Rectal smooth muscle tissue (tissue), 1 donor: Measurements from ENCODE around the gene HEATR9.

ENCODE experiments used
- H3K27ac ChIP-seq: one replicate; pipeline ENCODE4 v1.7.0; 2013; ENCODE audit warnings: low read depth, low read length, inconsistent platforms
- H3K27me3 ChIP-seq: one replicate; pipeline ENCODE4 v1.7.0; 2013; ENCODE audit warnings: low read length; ENCODE audit not compliant: control insufficient read depth, insufficient read depth
- H3K36me3 ChIP-seq: one replicate; pipeline ENCODE4 v1.7.0; 2013; ENCODE audit warnings: low read length; ENCODE audit not compliant: control insufficient read depth, insufficient read depth
- H3K4me1 ChIP-seq: one replicate; pipeline ENCODE4 v1.7.0; 2013; ENCODE audit warnings: low read length; ENCODE audit not compliant: control insufficient read depth, insufficient read depth
- H3K4me3 ChIP-seq: one replicate; pipeline ENCODE4 v1.7.0; 2013; ENCODE audit warnings: low read length
- H3K9ac ChIP-seq: one replicate; pipeline ENCODE4 v1.7.0; 2013; ENCODE audit warnings: low read length

The HEATR9 gene

DNA sequence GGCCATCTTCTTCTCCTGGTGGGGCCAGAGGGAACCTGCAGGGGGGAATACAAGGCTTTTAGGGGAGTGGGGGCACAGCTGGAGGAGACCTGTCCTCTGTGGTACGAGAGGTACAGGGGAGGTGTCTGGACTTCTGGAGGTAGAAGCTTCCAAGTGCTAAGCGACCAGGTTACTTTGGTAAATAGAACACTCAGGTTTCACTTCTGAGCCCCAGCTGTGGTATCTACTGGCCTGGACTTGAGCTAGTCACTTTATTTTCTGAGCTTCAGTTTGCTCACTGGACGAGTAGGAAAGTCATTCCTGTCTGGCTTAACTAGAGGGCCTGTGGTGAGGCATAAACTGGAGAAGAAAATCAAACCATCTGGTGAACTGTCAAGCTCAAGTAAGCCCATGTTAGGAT is at the start of gene HEATR9:
Gene HEATR9 (minus strand): TSS at position 155 of the 400 bp plus-strand sequence. CDS start 149 bp downstream, at position 6.
- H3K27me3 ChIP-seq = no peaks in the 10 kb centered on the region
- H3K36me3 ChIP-seq = no peaks in the 10 kb centered on the region
- H3K9ac ChIP-seq = no peak within 1 kb of the TSS
- no peaks in the 10 kb centered on the region for H3K4me1 ChIP-seq
- H3K27ac ChIP-seq = no peak within 1 kb of the TSS
- no peak within 1 kb of the TSS for H3K4me3 ChIP-seq

DNA sequence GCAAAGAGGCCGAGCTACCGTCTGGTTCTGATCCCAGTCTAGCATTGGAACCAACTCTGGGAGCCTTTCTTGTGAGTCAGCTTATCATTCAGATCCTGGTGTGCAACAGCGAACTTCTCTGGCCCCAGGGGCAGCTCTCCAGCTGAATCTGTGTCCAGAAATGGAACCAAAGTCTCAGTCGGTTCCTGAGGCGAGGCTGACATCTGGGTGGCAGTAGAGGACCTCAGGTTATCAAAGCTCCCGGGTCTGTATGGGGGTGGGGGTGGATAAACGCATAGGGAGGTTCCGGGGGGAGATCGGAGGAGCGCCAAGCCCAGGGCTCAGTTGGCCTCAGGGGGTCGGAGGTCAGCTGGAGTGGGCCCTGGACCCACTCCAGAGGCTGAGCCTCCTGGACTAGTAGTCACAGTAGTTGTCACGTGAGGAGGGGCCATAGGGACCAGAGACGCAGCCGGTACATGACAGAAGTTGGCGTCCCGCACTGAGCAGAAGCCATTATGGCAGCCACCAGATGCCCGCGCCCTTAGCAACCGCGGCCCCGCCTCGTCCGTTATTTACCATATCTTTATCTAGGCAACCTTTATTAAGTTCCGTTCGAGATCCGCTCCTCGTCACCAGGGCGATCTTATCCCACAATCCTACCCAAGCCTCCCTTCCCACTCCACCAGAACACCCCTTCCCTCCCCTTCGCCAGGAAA is 49.0 kb upstream of the HEATR9 start:
- Histone ChIP-seq H3K36me3 (no peaks in the 10 kb centered on the region), H3K27ac (no peak overlapping the region), H3K4me3 (no peak overlapping the region), H3K9ac (no peak overlapping the region), H3K27me3 (no peaks in the 10 kb centered on the region), H3K4me1 (no peaks in the 10 kb centered on the region)

DNA sequence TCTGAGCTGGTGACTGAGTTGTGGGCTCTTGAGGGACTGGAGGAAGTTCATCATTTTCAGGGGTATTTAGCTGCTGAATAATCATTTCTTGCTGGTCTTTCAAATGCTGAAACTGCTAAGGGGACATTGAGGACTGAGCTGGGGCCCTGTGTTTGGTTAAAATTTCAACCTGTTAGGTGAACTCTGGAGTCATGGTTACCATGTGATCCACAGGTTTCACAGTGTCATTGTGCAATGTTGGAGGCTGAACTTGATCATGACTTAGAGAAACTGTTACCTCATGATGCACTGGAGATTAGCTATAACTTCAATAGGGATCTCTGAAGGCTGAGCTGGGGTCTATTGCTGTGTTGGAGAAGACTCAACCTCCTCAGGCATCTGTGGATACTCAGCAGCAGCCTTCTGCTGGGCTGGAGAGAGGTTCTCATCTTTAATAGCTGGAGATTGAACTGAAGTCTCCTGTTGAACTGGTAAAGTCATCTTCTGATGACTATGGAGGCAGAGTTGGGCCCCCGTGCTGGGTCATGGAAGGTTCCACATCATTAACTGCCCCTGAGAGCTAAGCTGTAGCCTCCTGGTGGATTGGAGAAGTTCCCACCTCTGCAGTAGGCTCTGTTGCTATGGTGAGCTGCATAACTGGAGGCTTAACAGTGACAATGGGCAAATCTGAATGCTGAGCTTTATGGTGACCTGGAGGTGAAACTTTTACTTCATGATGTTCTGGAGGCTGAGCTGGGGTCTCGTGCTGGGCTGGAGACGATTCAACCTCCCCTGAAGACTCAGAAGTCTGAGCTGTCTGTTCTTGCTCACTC is 46.7 kb upstream of the HEATR9 start:
- Histone ChIP-seq H3K27me3 (no peaks in the 10 kb centered on the region), H3K9ac (no peak overlapping the region), H3K4me1 (no peaks in the 10 kb centered on the region), H3K27ac (no peak overlapping the region), H3K4me3 (no peak overlapping the region), H3K36me3 (no peaks in the 10 kb centered on the region)

DNA sequence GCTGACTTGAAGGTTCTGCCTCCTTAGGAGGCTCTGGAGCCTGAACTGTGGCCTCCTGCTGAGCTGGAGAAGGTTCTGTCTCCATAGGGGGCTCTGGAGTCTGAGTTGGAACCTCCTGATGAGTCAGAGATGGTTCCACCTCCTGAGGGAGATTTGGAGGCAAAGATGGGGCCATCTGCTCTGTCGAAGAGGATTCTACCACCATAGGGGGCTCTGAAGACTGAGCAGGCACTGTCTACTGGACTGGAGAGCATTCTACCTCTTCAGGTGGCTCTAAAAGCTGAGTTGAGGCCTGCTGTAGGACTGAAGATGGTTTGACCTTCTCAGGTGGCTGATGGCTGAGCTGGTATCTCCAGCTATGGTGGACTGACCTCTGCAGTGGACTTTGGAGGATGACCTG is 45.7 kb upstream of the HEATR9 start:
- Histone ChIP-seq H3K27me3 (no peaks in the 10 kb centered on the region), H3K4me3 (no peak overlapping the region), H3K4me1 (no peaks in the 10 kb centered on the region), H3K36me3 (no peaks in the 10 kb centered on the region), H3K27ac (no peak overlapping the region), H3K9ac (no peak overlapping the region)

- H3K27ac ChIP-seq = no peak overlapping the region
- no peaks in the 10 kb centered on the region for H3K4me1 ChIP-seq
- H3K4me3 ChIP-seq = no peak overlapping the region
- H3K9ac ChIP-seq = no peak overlapping the region
- no peaks in the 10 kb centered on the region for H3K36me3 ChIP-seq
- H3K27me3 ChIP-seq = no peaks in the 10 kb centered on the region
Observed at GRCh38 chr17:35913609-35914008, 44.9 kb upstream of the HEATR9 start.

- Histone ChIP-seq H3K27me3 (no peaks in the 10 kb centered on the region), H3K4me1 (no peaks in the 10 kb centered on the region), H3K27ac (no peak overlapping the region), H3K9ac (no peak overlapping the region), H3K4me3 (no peak overlapping the region), H3K36me3 (no peaks in the 10 kb centered on the region)
Observed at GRCh38 chr17:35912942-35913341, 44.3 kb upstream of the HEATR9 start.

GRCh38 chr17:35912339-35912912 is 43.7 kb upstream of the HEATR9 start:
- Histone ChIP-seq H3K27me3 (no peaks in the 10 kb centered on the region), H3K9ac (no peak overlapping the region), H3K4me3 (no peak overlapping the region), H3K4me1 (no peaks in the 10 kb centered on the region), H3K36me3 (no peaks in the 10 kb centered on the region), H3K27ac (no peak overlapping the region)

DNA sequence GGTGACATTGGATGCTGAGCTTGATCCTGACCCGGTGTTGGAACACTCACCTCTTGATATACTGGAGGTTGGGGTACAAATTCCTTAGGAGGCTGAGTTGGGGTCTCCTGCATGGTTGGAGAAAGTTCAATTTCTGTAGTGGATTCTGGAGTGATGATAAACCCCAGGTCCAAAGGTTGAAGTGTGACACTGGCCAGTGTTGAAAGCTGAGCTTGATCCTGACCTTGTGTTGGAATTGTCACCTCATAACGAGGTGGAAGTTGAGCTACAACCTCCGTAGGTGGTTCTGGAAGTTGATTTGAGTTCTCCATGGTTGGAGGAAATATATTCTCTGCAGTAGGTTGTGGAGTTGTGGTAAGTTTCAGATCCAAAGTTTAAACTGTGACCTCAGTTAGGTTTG is 40.7 kb upstream of the HEATR9 start:
- Histone ChIP-seq H3K36me3 (no peaks in the 10 kb centered on the region), H3K9ac (no peak overlapping the region), H3K27me3 (no peaks in the 10 kb centered on the region), H3K4me3 (no peak overlapping the region), H3K4me1 (no peaks in the 10 kb centered on the region), H3K27ac (no peak overlapping the region)

GRCh38 chr17:35907691-35908090 is 39.0 kb upstream of the HEATR9 start:
- H3K9ac ChIP-seq = no peak overlapping the region
- H3K27ac ChIP-seq = no peak overlapping the region
- H3K4me1 ChIP-seq = no peaks in the 10 kb centered on the region
- H3K27me3 ChIP-seq = no peaks in the 10 kb centered on the region
- no peak overlapping the region for H3K4me3 ChIP-seq
- no peaks in the 10 kb centered on the region for H3K36me3 ChIP-seq

DNA sequence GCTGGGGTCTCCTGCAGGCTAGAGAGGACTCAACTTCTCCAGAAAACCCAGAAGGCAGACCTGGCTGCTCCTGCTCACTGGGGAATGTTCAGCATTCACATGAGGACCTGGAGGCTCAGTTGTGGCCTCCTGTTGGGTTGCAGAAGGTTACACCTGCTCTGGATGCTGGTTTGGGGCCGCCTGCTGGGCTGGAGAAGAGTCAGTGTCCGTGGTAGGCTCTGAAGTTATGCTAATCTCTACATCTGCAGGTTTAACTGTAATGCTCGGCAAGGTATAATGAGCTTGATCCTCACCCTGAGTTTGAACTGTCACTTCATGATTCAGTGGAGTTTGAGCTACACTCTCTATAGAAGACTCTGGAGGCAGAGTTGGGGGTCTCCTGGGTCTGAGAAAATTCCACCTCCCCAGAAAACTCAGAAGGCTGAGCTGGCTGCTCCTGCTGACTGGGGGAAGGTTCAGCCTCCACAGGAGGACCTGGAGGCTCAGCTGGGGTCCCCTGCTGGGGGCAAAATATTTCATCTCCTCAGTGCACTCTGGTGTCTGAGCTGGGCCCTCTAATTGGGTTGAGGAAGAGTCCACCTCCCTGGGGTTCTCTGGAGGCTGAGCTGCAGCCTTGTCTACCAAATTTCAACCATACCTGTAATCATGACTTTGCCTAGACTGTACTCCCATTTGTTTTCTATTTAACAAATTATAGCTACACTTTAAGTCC is 38.4 kb upstream of the HEATR9 start:
- Histone ChIP-seq H3K27ac (no peak overlapping the region), H3K36me3 (no peaks in the 10 kb centered on the region), H3K4me1 (no peaks in the 10 kb centered on the region), H3K4me3 (no peak overlapping the region), H3K27me3 (no peaks in the 10 kb centered on the region), H3K9ac (no peak overlapping the region)

DNA sequence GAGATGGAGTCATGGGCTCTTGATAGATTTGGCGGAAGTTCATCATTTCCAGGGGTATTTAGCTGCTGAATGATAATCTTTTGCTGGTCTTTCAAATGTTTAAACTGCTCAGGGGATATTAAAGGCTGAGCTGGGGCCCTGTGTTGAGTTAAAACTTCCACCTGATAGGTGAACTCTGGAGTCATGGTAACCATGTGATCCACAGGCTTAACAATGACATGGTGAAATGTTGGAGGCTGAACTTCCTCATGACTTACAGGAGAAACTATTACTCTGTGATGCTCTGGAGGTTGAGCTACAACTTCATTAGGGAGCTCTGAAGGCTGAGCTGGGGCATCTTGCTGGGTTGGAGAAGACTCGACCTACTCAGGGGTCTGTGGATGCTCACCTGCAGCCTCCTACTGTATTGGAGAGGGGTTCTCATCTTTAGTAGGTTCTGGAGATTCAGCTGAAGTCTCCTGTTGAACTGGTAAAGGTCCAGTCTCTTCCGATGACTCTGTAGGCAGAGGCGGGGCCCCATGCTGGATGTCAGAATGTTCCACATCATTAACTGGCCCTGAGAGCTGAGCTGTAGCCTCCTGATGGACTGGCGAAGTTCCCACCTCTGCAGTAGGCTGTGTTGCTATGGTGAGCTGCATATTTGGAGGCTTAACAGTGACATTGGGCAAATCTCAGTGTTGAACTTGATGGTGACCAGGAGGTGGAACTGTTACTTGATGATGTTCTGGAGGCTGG is 37.7 kb upstream of the HEATR9 start:
- Histone ChIP-seq H3K36me3 (no peaks in the 10 kb centered on the region), H3K27me3 (no peaks in the 10 kb centered on the region), H3K4me1 (no peaks in the 10 kb centered on the region), H3K9ac (no peak overlapping the region), H3K27ac (no peak overlapping the region), H3K4me3 (no peak overlapping the region)

- H3K4me3 ChIP-seq = no peak overlapping the region
- H3K27me3 ChIP-seq = no peaks in the 10 kb centered on the region
- no peaks in the 10 kb centered on the region for H3K4me1 ChIP-seq
- no peaks in the 10 kb centered on the region for H3K36me3 ChIP-seq
- H3K9ac ChIP-seq = no peak overlapping the region
- no peak overlapping the region for H3K27ac ChIP-seq
Observed at GRCh38 chr17:35903451-35903850, 34.8 kb upstream of the HEATR9 start.
